ENCODE data around the gene KIF5C. TPM values are rescaled to one million over a fixed set of nuclear protein-coding genes. Genes with fewer than 3 reads are reported as not detected.

Gene KIF5C
- total and polyA plus RNA-seq, 2 donors (not counting 1 experiment from before 2014, with no cell fraction given) = 1.9 to 6.1 TPM

DNA sequence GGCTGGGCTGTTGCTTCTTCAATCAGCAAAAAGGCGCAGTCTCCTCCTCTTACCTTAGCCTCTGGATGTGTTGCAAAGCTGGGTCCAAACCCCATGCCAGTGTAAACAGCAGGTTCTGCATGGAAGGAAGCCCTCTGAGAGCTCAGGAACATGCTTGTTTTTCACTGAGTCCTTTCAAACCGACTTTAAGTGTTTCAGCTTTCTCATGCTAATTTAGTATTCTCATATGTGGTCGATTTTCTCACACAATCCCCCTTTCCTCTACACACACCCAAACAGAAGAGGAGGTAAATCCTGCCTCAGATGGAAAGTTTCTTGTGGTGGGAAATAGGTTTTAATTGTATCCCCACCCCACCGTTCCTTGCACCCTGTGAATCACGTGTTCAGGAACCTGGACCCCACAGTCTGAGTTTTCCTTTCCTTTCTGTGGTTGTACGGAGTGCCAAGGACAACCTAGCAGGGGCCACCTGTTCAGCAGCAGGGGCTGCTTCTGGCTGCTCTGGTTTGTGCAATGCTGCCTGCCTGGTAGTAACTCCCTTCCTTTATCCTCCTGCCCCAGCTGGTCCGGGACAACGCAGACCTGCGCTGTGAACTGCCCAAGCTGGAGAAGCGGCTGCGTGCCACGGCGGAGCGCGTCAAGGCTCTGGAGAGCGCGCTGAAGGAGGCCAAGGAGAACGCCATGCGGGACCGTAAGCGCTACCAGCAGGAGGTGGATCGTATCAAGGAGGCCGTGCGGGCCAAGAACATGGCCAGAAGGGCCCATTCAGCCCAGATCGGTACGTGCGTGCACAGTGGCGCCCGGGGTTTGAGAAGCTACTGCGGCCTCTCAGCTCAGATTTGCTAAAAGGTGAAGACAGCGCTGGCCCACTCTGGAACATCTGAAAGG is 134.8 kb downstream of the KIF5C start:
- CTCF ChIA-PET = interaction anchor here (1.2 to 1.5 kb wide), 4 partner anchors 8 to 552 kb away, joined by 3 to 6 read pairs (median 4); no protein-coding TSS in a partner anchor

More for the DNA sequence above, 134.8 kb downstream of the KIF5C start:
- H2AFZ ChIP-seq (ENCODE audit: insufficient read depth, low read depth, low read length, poor library complexity, severe bottlenecking) = no peak overlapping the region
- no peaks in the 10 kb centered on the region for H3K9me3 ChIP-seq (ENCODE audit: control extremely low read depth in 1 of 3, control insufficient read depth in 2 of 3, insufficient read depth in 1 of 3, low read length in 2 of 3)
- H4K20me1 ChIP-seq (ENCODE audit: control insufficient read depth, insufficient read depth, low read length, poor library complexity, severe bottlenecking) = no peaks in the 10 kb centered on the region
- H3K27me3 Mint-ChIP-seq = no peaks in the 10 kb centered on the region
- intact Hi-C loops (cut with micrococcal nuclease) = no loop called here
- TF ChIP-seq EZH2 (IDR thresholded peaks at IDR 0.05; ENCODE audit: borderline replicate concordance, insufficient read depth, low read depth, low read length, poor library complexity, severe bottlenecking) (no peak), CTCF (IDR thresholded peaks at IDR 0.05) (no peak)
- no peak overlapping the region for H3K4me3 ChIP-seq (ENCODE audit: control extremely low read depth in 1 of 5, extremely low read depth in 1 of 5, insufficient read depth in 1 of 5, low read depth in 2 of 5, low read length in 4 of 5)
- H3K4me1 Mint-ChIP-seq = no peaks in the 10 kb centered on the region
- H3K9ac ChIP-seq (ENCODE audit: low read length) = no peak overlapping the region
- POLR2A ChIA-PET = no interaction called here
- ATAC-seq (ENCODE audit: low read depth) = no peak
- H3K4me3 Mint-ChIP-seq = no peak overlapping the region
- no peak overlapping the region for H3K27ac Mint-ChIP-seq
- WGBS (ENCODE audit: insufficient coverage) = 94% methylated on average over 28 of the region's 31 CpGs
- no peaks in the 10 kb centered on the region for H3K9me3 Mint-ChIP-seq (ENCODE audit: insufficient read depth)
- no peaks in the 10 kb centered on the region for H3K4me1 ChIP-seq (ENCODE audit: control insufficient read depth in 2 of 2, insufficient read depth in 2 of 2, low read length in 2 of 2)
- H3K27ac ChIP-seq (ENCODE audit: low read length in 2 of 2) = no peak overlapping the region
- H3K4me2 ChIP-seq (replicated peaks; ENCODE audit: low read depth, low read length, poor library complexity, severe bottlenecking) = no peak overlapping the region
- no peaks in the 10 kb centered on the region for H3K27me3 ChIP-seq (replicated peaks in 1 of 4; ENCODE audit: control extremely low read depth in 1 of 4, control insufficient read depth in 3 of 4, insufficient read depth in 4 of 4, low read length in 3 of 4)
- H3K36me3 ChIP-seq (replicated peaks in 1 of 2; ENCODE audit: control extremely low read depth in 1 of 2, control insufficient read depth in 1 of 2, extremely low read depth in 1 of 2, insufficient read depth in 2 of 2, low read length in 1 of 2) = no peaks in the 10 kb centered on the region
- no peaks in the 10 kb centered on the region for H3K79me2 ChIP-seq (ENCODE audit: control insufficient read depth, insufficient read depth, low read length)
- DNase-seq = no peak

All from B cell (primary cell).